Measurements from ENCODE around the gene PPP6C.
"Not testable (repeated sequence)": the region's sequence is repeated elsewhere in the genome, so short reads cannot be mapped to it uniquely, and the experiment has no call there.

Gene PPP6C

GRCh38 chr9:125227761-125228160 is 38.2 kb upstream of the PPP6C start:
- no peak for TF ChIP-seq CTCF (IDR thresholded peaks at IDR 0.05; ENCODE audit: low read depth, low read length, missing control alignments)
- DNase-seq (ENCODE audit: extremely low read depth, low read depth): no peak
- no peak overlapping the region for H3K4me3 ChIP-seq (replicated peaks; ENCODE audit: low read depth, low read length)

- not testable (repeated sequence) for H3K4me3 ChIP-seq (replicated peaks; ENCODE audit: low read depth, low read length); DNase-seq (ENCODE audit: extremely low read depth, low read depth)
These were observed 35.3 kb upstream of the PPP6C start for GRCh38 chr9:125224858-125225257.

- H3K4me3 ChIP-seq (replicated peaks; ENCODE audit: low read depth, low read length): no peak overlapping the region
- DNase-seq (ENCODE audit: extremely low read depth, low read depth): no peak
- TF ChIP-seq CTCF (IDR thresholded peaks at IDR 0.05; ENCODE audit: low read depth, low read length, missing control alignments): no peak
These were observed 29.0 kb upstream of the PPP6C start for GRCh38 chr9:125218621-125219020.

GRCh38 chr9:125214186-125214585 is 24.6 kb upstream of the PPP6C start:
- no peak for TF ChIP-seq CTCF (IDR thresholded peaks at IDR 0.05; ENCODE audit: low read depth, low read length, missing control alignments)
- DNase-seq (ENCODE audit: extremely low read depth, low read depth): no peak
- no peak overlapping the region for H3K4me3 ChIP-seq (replicated peaks; ENCODE audit: low read depth, low read length)

- no peak for TF ChIP-seq CTCF (IDR thresholded peaks at IDR 0.05; ENCODE audit: low read depth, low read length, missing control alignments)
These were observed 14.9 kb upstream of the PPP6C start for GRCh38 chr9:125204477-125204876.

GRCh38 chr9:125202846-125203618 is 13.4 kb upstream of the PPP6C start:
- DNase-seq (ENCODE audit: extremely low read depth, low read depth): no peak
- no peak for TF ChIP-seq CTCF (IDR thresholded peaks at IDR 0.05; ENCODE audit: low read depth, low read length, missing control alignments)
- H3K4me3 ChIP-seq (replicated peaks; ENCODE audit: low read depth, low read length): no peak overlapping the region

More at GRCh38 chr9:125204477-125204876, 14.9 kb upstream of the PPP6C start:
- no peak overlapping the region for H3K4me3 ChIP-seq (replicated peaks; ENCODE audit: low read depth, low read length)
- no peak for DNase-seq (ENCODE audit: extremely low read depth, low read depth)

- no peak for TF ChIP-seq CTCF (IDR thresholded peaks at IDR 0.05; ENCODE audit: low read depth, low read length, missing control alignments)
- DNase-seq (ENCODE audit: extremely low read depth, low read depth): peak; percentile 65
These were observed 10.8 kb upstream of the PPP6C start, which contains the start of gene RABEPK for GRCh38 chr9:125200216-125201047. TSS of gene RABEPK (plus strand) at chr9:125200542. CDS start at chr9:125203014, 2,472 bp downstream.

GRCh38 chr9:125195591-125195990 is 6.0 kb upstream of the PPP6C start:
- DNase-seq (ENCODE audit: extremely low read depth, low read depth); H3K4me3 ChIP-seq (replicated peaks; ENCODE audit: low read depth, low read length): not testable (repeated sequence)

More at GRCh38 chr9:125200216-125201047, 10.8 kb upstream of the PPP6C start, which contains the start of gene RABEPK:
- H3K4me3 ChIP-seq (replicated peaks; ENCODE audit: low read depth, low read length): peak within 1 kb of the TSS; percentile 79

GRCh38 chr9:125194466-125194865 is 4.9 kb upstream of the PPP6C start:
- DNase-seq (ENCODE audit: extremely low read depth, low read depth); H3K4me3 ChIP-seq (replicated peaks; ENCODE audit: low read depth, low read length): not testable (repeated sequence)
